IPS-11a (cell line): ENCODE measurements around the gene FER.

ENCODE experiments used
- H3K4me3 ChIP-seq: one replicate; pipeline ENCODE4 v1.5.1; 2013; ENCODE audit warnings: low read depth, low read length, control low read depth

The FER gene

DNA sequence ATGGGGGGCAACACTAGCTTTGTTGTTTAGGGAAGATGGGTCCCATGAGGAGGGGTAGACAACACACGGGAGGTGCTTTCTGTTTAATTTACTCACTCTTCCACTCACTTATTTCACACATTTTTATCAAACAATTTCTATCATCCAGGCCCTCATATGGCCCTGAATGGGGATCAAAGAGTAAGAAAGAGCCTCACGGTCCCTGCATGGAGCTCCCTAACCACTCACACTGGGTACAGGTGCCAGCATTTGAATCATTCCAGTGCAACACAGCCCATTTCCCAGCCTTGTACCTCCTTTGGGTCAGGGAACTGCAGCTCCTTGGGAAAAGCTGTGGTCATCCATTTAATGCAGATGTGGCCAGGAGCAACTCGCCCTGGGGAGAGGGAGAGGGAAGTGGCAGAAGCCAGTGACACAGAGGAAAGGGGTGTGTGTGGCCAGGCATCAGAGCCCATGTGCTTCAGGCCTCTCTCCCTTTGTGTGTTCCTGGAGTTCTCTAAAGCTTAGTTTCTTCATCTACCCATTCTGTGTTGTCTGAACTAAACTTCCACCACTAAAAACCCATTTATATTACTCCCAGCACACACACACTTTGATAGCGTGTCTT lies 476.7 kb downstream of the FER start:
- H3K4me3 ChIP-seq = no peak overlapping the region

DNA sequence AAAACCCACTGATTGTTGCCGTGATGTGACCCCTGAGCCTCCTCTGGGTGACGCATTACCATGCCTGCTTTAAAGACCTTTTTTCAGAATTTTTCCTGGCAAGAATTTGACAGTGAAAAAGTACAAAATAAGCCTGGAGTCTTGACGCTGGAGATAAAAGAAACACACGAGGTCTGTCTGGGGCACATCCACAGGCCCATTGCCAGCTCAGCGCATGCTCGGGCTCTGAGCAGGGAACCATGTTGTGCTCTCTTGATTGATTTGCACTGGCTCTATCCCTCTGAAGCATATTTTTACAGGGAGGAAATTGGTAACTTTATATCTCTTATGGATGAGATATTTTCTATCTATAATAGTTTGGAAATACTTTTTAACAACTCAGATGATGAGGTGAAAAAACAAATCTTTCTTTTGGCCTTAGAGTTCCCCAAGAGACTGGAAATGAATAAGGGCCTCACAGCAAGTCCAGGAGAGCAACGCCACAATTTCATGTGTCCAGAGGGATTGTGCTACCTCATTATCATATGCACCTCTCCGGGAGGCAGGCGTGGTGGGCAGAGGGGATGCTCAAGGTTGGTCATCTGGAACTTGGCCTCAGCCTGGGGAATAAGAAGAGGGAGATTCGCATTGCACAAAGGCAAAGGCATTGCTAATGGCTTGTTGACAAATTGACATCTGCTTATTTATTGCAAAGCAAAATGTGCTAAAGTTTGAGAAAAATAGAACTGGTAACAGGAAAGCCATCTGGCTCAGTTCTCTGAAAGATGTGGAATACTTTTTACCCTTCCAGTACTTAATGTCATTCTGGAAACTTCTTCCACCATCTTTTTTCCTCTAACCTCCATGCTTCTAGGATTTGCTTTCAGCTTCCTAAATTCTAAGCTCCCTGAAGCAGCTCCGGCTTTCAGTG lies 478.3 kb downstream of the FER start:
- no peak overlapping the region for H3K4me3 ChIP-seq

DNA sequence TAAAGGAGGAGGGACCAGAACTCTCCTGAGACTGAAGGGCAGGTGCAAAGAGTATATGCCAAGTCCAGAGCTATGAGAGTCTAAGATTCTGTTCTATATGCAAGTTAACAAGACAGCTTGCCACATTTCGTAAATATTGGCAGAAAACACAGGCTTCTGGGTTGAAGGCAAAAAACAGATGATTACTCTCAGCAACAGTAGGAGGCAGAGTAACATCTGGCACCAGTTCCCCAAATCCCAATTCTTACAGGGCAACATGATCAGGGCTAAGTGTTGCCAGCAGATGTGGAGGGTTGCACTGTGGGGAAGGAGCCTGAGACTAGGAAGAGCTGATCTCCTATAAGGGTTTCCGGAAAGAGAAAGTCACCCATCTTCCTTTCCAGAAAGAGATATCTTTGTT lies 482.7 kb downstream of the FER start:
- no peak overlapping the region for H3K4me3 ChIP-seq

DNA sequence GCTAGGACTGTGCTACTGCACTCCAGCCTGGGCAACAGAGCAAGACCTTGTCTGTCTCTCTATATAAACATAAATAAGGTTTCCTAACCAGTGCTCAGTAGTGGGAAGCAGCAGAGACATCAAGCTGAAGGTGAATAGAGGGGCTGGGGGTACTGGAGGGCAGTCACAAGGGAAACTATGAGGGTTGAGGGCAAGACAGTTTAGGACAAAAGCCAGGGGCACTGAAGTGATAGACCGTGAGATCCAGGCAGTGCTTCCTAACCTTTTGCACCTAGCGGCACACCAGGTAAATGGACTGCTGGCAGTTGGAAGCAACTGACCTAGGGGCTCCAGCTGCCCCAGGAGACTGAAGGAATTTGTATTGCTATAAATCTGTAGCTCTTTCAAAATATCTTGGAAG lies 483.6 kb downstream of the FER start:
- H3K4me3 ChIP-seq = no peak overlapping the region

DNA sequence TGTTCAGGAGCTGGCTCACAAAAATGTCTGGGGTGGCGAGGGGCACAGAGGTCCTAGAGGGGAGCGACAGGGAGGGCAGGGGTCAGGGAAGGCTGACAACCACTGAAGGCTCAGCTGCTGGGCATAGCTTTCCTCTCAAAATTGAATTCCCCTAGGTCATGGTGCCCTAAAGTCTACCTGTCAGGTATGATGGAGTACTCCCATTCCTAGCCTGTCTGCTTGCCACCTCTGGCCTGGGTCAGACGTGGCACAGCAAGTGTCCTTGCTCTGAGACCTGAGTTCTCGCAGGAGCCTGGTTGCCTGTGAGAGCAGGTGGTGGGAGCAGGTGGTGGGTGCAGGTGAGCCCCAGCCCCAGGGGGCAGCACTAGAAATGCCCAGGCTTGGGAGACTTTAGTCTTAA lies 486.7 kb downstream of the FER start:
- H3K4me3 ChIP-seq = no peak overlapping the region

DNA sequence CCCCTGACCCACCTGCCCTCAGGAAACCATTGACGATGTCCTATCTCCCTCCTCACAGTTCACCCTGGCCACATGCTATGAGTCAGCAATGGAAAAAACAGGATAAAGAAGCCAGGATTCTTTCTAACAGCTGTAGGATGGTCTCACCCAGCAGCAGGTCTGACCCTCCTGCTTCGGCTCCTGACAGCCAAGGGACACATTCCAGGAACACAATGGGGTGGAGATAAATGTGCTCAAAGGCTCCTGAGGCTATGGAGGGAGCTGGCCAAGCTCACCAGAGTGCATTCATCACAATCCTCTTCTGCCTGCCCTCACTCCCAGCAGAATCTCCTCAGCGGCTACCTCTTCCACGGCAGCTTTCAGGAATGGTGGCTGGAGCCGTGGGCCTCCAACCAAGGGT lies 491.8 kb downstream of the FER start:
- H3K4me3 ChIP-seq = no peak overlapping the region

DNA sequence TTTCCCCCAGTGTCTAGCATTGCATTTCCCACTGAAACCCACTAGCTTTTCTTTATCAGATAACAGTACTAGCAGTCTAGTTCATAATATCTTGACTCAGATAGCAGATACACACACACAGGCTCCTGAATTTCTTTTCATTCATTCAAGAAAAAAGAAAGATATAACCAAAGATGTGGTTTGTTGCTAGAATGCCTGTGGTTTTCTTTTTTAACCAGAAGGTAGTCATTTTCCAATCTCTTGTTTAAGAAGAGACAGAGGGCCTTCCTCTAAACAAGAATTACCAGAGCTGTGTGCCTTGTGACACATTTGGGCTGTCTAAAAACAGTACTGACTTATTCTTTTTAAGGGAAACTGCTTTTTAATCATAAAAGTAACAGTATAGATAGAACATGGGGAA lies 494.8 kb downstream of the FER start:
- no peak overlapping the region for H3K4me3 ChIP-seq

DNA sequence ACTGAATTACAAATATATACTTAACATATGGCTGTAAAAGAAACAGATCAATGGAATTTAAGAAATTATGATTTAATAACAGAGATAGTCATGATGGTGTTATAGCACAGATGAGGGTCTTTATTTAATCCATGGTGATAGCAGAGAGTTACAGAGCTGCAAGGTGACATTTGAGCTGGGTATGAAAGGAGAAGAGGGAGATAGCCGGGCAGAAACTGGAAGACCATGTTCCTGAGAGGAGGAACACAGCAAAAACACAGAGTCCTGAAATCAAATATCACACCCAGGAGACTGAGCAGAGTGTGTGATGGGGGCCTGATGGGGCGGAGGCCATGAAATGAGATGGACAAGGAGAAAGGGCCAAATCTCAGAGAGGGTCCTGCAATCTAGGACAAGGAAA lies 498.7 kb downstream of the FER start:
- H3K4me3 ChIP-seq = no peak overlapping the region
